Panc1 (cell line): ENCODE measurements around the gene HMGN4.

Source experiments
- CTCF ChIP-seq: fragments of 450-650 bp; IDR thresholded peaks from 2 replicates; pipeline ENCODE4 v1.5.1; 2017; ENCODE audit warnings: mild to moderate bottlenecking
- POLR2AphosphoS5 ChIP-seq: IDR thresholded peaks from 2 replicates; pipeline ENCODE4 v1.6.1; 2012; ENCODE audit warnings: mild to moderate bottlenecking, low read depth, low read length, moderate library complexity
- REST ChIP-seq, 2 experiments: IDR thresholded peaks; 2 replicates each; pipeline ENCODE4 v1.6.1; 2011 to 2012; ENCODE audit warnings: low read depth in 2 of 2, control low read depth in 1 of 2, low read length in 1 of 2, mild to moderate bottlenecking in 1 of 2, moderate library complexity in 1 of 2; ENCODE audit not compliant: insufficient read depth in 1 of 2
- SIN3A ChIP-seq: IDR thresholded peaks from 2 replicates; pipeline ENCODE4 v1.6.1; 2012; ENCODE audit warnings: low read depth, mild to moderate bottlenecking, low read length, moderate library complexity, borderline replicate concordance; ENCODE audit not compliant: insufficient read depth
- TCF7L2 ChIP-seq: IDR thresholded peaks from 2 replicates; pipeline ENCODE4 v1.6.1; 2011; ENCODE audit warnings: mild to moderate bottlenecking, low read depth, low read length, inconsistent platforms

GRCh38 chr6:26552205-26552604, 14.0 kb downstream of the HMGN4 start:
- no peak for TF ChIP-seq CTCF
- no peak for TF ChIP-seq SIN3A
- TF ChIP-seq POLR2AphosphoS5: no peak
- no peak for TF ChIP-seq REST (IDR thresholded peaks at IDR 0.05; ENCODE audit: insufficient read depth in 1 of 2, low read depth in 2 of 2, low read length in 1 of 2)
- TF ChIP-seq TCF7L2: no peak
